Suprapubic skin (tissue), 3 donors: Measurements from ENCODE around the gene MCTP2.

Experiments
- CTCF ChIP-seq, 2 donors: fragments of 200-600 bp in 1 of 2; fragments of 450-650 bp in 1 of 2; sonication (generic) in 1 of 2; IDR thresholded peaks; one replicate each; pipeline ENCODE4 v1.5.1; 2016 to 2019; ENCODE audit warnings: antibody characterized with exemption in 2 of 2, mild to moderate bottlenecking in 1 of 2, moderate library complexity in 1 of 2
- POLR2AphosphoS5 ChIP-seq, 3 donors: sonication (generic); formaldehyde crosslinking; IDR thresholded peaks; one replicate each; pipeline ENCODE4 v1.6.1; 2017; ENCODE audit warnings: antibody characterized with exemption in 3 of 3

DNA sequence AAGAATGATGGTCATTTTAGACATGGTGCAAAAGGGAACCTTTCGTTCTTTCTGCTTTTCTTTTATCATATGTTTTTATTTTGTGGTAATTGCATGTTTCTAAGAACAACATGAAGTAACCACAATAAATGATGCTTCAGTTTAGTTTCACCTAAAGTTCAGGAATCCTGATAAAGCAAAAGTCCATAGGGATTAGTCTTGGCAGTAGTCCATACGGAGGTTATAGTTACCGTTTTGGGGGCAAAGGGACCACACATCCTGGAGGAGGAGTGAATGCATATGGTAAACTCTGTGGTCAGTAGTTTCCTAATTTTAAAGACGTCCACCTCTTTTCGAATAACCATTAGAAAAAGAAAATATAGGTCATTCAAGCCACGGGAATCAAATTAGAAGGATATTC is 141.5 kb downstream of the MCTP2 start:
- TF ChIP-seq CTCF (IDR thresholded peaks at IDR 0.05) (no peak), POLR2AphosphoS5 (IDR thresholded peaks at IDR 0.05) (no peak)
